Transverse colon (tissue), 4 donors: ENCODE results near the gene MBD1.

Source experiments
- POLR2A ChIP-seq: fragments of 450-650 bp; IDR thresholded peaks from one replicate; pipeline ENCODE4 v1.6.1; 2016; ENCODE audit warnings: antibody characterized with exemption, mild to moderate bottlenecking, moderate library complexity
- POLR2AphosphoS5 ChIP-seq, 3 donors: sonication (generic); formaldehyde crosslinking; IDR thresholded peaks; one replicate each; pipeline ENCODE4 v1.6.1; 2016; ENCODE audit warnings: antibody characterized with exemption in 3 of 3
- TF ChIP-seq, protein P1 (sequence below), 5 experiments: fragments of 200-600 bp in 3 of 5; fragments of 450-650 bp in 2 of 5; sonication (generic) in 3 of 5; IDR thresholded peaks; 1 replicate in 2 of 5; 2 replicates in 3 of 5; pipeline ENCODE4 v1.5.1; 2016 to 2017; ENCODE audit warnings: antibody characterized with exemption in 5 of 5, inconsistent platforms in 3 of 5, mild to moderate bottlenecking in 2 of 5, moderate library complexity in 1 of 5

DNA sequence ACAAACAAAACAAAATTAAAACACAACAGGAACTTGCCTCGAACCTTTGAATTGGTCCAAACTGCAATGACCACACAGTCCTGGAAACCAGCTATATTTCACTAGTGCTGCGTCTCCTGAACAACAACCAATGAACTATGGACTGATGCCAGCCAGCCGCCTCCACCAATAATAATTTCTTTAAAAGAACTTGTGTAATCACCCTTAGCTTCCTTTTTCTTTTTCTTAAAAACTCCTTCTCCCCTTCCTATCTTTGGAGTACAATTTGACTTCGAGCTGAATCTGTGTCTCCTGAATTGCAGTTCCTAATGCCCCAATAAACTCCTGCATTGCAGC is 7.8 kb upstream of the MBD1 start:
- TF ChIP-seq, protein P1, sequence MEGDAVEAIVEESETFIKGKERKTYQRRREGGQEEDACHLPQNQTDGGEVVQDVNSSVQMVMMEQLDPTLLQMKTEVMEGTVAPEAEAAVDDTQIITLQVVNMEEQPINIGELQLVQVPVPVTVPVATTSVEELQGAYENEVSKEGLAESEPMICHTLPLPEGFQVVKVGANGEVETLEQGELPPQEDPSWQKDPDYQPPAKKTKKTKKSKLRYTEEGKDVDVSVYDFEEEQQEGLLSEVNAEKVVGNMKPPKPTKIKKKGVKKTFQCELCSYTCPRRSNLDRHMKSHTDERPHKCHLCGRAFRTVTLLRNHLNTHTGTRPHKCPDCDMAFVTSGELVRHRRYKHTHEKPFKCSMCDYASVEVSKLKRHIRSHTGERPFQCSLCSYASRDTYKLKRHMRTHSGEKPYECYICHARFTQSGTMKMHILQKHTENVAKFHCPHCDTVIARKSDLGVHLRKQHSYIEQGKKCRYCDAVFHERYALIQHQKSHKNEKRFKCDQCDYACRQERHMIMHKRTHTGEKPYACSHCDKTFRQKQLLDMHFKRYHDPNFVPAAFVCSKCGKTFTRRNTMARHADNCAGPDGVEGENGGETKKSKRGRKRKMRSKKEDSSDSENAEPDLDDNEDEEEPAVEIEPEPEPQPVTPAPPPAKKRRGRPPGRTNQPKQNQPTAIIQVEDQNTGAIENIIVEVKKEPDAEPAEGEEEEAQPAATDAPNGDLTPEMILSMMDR (IDR thresholded peaks at IDR 0.05): no peak
- TF ChIP-seq POLR2AphosphoS5 (IDR thresholded peaks at IDR 0.05): no peak
- no peak for TF ChIP-seq POLR2A
